GM15510 (cell line): ENCODE measurements around the gene DEFB119.

Experiments used
- POLR2A ChIP-seq: IDR thresholded peaks from 3 replicates; pipeline ENCODE4 v1.6.1; 2011; ENCODE audit warnings: borderline replicate concordance; ENCODE audit not compliant: insufficient read length; ENCODE audit errors: extremely low read depth

DEFB119 gene

DNA sequence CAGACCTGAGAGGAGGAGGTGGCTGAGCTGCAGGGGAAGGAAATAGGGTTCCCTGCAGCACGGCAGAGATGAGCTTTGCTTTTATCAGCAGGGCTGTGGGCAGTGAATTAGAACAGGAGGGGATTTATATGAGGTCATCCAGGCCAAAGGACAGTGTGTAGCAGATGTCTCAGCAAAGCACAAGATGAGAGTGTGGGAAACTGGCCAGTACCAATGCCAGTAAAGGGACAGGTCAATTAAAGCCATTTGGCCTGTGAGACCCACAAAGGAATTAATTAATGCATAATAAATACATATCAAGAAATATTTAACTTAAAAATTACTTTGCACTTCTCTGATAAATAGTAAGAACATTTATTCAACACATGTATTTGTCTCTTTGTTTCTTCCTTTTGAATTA, at the start of gene DEFB119:
Gene DEFB119, minus strand, starts transcription at position 101 of the 400 bp plus-strand sequence. CDS start 107 bp downstream, outside the sequence.
- no peak for TF ChIP-seq POLR2A

- no peak for TF ChIP-seq POLR2A
Measured at GRCh38 chr20:31430568-31431115, 40.3 kb upstream of the DEFB119 start.

GRCh38 chr20:31425797-31426196, 35.4 kb upstream of the DEFB119 start:
- TF ChIP-seq POLR2A, result no peak

- no peak for TF ChIP-seq POLR2A
Measured at GRCh38 chr20:31418307-31418706, 27.9 kb upstream of the DEFB119 start.

- TF ChIP-seq POLR2A, result no peak
Measured at GRCh38 chr20:31415653-31416052, 25.3 kb upstream of the DEFB119 start.

- no peak for TF ChIP-seq POLR2A
Measured at GRCh38 chr20:31414381-31414780, 24.0 kb upstream of the DEFB119 start.

DNA sequence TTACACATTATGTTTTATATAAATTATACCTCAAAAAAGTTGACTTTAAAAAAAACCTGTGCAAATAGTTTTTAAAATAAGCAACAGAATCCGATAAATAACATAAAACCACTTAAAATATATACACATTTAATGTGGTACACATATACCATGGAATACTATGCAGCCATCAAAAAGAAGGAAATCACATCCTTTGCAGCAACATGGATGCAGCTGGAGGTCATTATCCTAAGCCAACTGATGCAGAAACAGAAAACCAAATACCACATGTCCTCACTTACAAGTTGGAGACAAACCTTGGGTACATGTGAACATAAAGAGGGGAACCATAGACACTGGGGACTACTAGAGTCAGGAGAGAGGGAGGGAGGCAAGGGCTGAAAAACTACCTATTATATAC, 19.6 kb upstream of the DEFB119 start:
- no peak for TF ChIP-seq POLR2A

- TF ChIP-seq POLR2A, result no peak
Measured at GRCh38 chr20:31406115-31406514, 15.7 kb upstream of the DEFB119 start, which contains the start of gene DEFB121. Gene DEFB121 (minus strand): TSS chr20:31406215. CDS start chr20:31406152, 63 bp downstream.

- no peak for TF ChIP-seq POLR2A
Measured at GRCh38 chr20:31403886-31404285, 13.5 kb upstream of the DEFB119 start.

GRCh38 chr20:31394900-31395299, 4.5 kb upstream of the DEFB119 start:
- TF ChIP-seq POLR2A, result no peak

- TF ChIP-seq POLR2A, result no peak
Measured at GRCh38 chr20:31392836-31393235, 2.4 kb upstream of the DEFB119 start.

GRCh38 chr20:31374346-31374745, 16.0 kb downstream of the DEFB119 start:
- TF ChIP-seq POLR2A, result no peak

DNA sequence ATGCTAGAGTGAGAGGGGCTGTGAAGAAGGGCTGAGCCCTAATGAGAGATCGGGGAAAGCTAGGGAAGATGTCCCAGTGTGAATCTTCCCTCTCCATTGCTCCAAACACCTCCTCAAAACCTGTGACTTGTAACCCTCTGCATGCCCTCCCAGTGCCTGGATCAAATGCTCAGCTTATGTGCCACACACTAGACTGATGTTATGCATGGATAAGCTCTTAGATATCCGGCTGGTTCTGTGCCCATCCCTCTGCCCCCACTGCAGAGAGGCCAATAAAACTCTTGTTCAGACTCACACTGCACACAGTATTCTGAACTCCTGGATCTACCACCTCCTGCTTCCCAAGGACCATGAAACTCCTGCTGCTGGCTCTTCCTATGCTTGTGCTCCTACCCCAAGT, 22.1 kb downstream of the DEFB119 start, which contains the start of gene DEFB118:
Gene DEFB118, plus strand, starts transcription at position 301 of the 400 bp plus-strand sequence. Its CDS starts 50 bp downstream, at position 351.
- no peak for TF ChIP-seq POLR2A

DNA sequence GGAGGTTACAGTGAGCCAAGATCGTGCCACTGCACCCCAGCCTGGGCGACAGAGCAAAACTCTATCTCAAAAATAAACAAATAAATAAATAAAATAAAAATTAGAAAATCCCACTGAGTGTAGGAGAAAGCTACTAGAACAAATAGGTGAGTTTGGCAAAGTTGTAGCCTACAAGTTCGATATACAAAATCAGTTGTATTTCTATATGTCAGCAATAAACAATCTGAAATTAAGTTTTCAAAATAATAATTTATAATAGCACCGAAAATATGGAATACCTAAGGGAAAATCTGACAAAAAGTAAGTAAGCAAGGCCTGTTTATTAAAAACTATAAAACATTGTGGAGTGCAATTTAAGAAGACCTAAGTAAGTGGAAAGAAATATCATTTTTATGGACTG, 27.1 kb downstream of the DEFB119 start:
- TF ChIP-seq POLR2A, result no peak

DNA sequence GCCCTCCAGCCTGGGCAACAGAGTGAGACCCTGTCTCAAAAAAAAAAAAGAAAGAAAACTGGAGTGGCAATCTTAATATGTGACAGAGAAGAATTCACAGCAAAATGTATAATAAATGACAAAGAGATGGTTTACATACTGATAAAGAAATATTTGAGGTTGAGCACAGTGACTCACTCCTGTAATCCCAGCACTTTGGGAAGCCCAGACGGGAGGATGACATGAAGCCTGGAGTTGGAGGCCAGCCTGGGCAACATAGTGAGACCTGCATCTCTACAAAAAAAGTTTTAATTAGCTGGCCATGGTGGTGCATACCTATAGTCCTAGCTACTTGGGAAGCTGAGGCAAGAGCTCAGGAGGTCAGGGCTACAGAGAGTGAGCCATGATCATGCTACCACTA, 34.4 kb downstream of the DEFB119 start:
- TF ChIP-seq POLR2A, result no peak

DNA sequence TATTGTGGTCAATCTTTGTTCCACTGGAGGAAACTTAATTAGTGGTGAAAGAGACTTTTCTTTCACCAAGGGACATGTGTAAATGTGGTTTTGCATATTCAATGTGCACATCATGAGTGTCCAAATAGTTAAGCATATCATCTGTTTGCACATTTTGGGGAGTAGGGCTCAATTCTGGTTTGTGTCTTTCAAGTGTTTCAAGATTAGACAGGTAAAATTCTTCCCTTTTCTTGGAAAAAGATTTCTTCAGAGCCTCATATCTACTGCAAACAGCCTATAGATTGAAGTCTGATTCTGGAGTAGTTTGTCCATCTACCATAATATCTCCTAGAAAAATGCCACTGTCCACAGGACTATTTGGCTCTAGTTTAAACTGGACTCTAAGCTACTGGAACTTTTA, 48.9 kb downstream of the DEFB119 start:
- no peak for TF ChIP-seq POLR2A

DNA sequence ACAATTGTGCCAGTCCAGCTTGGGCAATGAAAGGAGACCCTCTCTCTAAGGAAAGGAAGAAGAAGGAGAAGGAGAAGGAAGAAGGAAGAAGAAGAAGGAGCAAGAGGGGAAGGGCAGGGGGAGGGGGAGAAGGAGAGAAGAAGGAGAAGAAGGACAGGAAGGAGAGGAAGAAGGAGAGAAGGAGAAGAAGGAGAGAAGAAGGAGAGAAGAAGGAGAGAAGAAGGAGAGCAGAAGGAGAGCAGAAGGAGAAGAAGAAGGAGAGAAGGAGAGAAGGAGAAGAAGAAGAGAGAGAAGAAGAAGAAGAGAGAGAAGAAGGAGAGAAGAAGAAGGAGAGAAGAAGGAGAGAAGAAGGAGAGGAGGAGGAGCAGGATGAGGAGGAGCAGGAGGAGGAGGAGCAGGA, 59.5 kb downstream of the DEFB119 start:
- no peak for TF ChIP-seq POLR2A
